Stimulated activated CD8-positive, alpha-beta memory T cell treated with anti-CD3 and anti-CD28 coated beads, Interleukin-4, amount 100 ng/mL, for 24 hours (primary cell): ENCODE measurements around the gene ZBTB40.

Experiments used
- DNase-seq: peaks from one replicate; pipeline ENCODE4 v3.0.0-alpha.2; 2020; ENCODE audit warnings: low read depth

The ZBTB40 gene

DNA sequence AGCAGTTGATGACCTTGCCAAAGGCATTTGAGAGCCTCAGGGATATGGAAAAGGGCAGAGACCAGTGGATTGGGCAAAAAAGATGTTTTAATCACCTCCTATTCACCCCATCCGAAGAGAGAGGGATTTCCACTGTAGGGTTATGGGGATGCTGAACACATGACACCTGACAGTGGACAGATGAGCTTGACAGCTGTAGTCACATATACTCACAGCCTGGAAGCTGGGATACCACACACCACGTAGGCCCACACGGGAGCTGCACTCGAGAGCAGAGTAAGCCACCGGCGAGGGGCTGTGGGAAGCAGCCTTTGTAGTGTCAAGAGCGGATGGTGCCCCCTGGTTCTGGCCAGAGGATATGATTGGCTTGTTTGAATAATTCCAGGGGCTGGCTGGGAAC, 20.0 kb downstream of the ZBTB40 start:
- no peak for DNase-seq

DNA sequence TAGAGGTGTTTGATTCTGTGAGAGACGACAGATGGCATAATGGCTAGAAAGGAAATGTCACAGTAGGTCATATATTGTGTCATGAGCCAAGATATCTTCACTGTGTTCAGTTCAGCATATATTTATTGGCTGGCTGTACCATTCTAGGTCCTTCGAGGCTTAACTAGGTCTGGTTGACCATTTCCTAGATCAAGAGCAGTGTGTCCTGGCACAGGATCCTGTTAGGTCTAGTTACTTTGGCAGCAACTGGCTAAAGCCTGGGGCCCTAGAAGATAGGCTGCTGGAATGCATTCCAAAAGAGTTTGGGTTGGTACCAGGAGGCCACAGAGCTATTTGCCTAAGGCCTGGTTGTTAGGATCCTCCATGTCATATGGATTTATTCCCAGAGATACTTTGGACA, 20.9 kb downstream of the ZBTB40 start:
- no peak for DNase-seq

DNA sequence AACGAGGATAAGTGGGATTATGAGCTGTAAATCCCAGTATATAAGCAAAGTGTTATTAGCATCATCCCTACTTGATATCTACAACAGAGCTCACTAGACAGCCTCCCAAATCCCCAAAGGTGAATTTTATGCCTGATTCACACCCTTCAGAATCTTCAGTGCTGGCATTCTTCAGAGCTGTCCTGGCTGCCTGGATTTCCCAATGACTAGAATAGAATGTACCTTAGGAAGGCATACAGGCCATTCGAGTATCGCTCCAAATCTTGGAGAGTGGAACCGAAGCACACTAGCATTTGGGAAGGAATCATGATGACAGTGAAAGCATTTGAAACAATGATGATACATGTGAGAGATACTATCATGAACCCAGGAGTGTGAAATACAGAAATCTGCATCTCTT, 22.3 kb downstream of the ZBTB40 start:
- DNase-seq: no peak

DNA sequence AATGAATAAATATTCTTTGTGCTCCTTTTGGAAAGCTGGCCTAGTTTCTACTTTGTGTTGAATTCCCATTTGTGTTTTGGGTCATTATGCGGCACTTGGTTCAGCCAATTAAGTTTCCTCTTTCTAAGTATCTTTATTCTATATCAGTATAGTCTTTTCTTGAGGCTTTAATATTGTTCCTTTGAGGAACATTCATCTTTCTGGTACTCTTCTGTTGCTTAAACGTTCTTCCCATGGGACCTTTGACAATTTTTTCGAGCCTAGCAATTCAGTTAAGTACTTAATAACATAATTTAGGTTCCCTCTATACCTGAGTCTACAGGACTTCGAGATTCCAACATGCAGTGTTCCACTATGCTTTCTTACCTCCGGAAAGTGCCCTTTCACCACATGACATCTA, 24.9 kb downstream of the ZBTB40 start:
- no peak for DNase-seq

DNA sequence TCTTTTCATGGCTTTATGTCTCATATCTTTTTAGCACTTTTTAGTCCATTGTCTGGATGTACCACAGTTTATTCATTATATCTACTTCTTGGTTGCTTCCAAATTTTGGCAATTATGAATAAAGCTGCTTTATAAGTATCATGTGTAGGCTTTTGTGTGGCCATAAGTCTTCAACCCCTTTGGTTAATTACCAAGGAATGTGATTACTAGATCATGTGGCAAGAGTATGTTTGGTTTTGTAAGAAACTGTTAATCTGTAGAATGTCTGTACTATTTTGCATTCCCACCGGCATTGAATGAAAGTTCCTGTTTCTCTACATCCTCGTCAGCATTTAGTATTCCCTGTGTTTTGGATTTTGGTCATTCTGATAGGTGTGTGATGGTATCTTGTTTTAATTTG, 31.5 kb downstream of the ZBTB40 start:
- no peak for DNase-seq

DNA sequence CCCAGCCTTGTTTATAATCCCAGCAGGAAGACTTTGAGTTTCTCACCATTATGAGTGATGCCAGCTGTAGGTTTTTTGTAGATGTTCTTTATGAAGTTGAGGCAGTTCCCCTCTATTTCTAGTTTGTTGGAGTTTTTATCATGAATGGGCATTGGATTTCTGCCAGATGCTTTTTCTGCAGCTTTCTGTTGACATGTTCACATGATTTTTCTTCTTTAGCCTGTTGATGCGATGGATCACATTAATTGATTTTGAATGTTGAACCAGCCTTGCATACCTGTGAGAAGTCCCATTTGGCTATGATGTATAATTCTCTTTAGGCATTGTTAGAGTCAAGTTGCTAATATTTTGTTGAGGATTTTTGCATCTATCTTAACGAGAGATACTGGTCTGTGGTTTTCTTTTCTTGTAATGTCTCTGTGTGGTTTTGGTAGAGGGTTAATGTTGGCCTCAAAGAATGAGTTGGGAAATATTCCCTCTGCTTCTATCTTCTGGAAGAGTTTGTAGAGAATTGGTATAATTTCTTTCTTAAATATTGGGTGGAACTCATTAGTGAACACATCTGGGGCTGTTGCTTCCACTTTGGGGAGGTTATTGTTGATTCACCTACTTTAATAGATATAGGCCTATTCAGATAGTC, 33.2 kb downstream of the ZBTB40 start:
- no peak for DNase-seq

DNA sequence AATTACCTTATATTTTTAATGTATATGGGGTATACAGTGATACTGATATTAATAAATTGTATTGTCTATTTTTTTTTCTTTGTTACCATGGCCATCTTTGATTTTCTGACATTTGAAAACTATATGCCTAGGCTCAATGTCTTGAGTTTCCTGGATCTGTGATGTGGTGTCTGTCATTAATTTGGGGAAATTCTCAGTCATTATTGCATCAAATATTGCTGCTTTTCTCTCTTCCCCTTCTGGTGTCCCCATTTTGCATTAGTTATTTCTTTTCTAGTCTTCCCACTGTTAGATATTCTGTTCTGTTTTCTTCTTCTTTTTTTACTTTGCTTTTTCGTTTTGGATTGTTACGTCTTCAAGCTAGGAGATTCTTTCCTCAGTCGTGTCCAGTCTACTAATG, 33.8 kb downstream of the ZBTB40 start:
- no peak for DNase-seq

DNA sequence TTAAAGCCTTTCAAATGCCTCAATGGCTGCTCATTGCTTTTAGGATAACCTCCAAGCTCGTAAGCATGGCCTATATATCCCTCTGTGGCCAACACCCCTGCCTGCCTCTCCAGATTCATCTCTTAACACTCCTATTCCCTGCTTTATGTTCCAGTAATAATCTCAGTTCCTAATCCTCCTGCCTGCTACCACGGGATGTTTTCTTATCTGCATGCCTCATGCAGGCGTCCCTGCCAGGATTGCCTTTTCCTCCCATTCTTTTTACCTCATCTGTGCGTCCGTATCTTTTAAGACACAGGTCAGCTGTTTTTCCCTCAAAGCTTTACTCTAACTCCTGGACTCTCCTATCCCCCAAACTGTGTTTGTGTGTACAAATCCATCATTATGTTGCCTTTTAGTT, 36.1 kb downstream of the ZBTB40 start:
- no peak for DNase-seq

DNA sequence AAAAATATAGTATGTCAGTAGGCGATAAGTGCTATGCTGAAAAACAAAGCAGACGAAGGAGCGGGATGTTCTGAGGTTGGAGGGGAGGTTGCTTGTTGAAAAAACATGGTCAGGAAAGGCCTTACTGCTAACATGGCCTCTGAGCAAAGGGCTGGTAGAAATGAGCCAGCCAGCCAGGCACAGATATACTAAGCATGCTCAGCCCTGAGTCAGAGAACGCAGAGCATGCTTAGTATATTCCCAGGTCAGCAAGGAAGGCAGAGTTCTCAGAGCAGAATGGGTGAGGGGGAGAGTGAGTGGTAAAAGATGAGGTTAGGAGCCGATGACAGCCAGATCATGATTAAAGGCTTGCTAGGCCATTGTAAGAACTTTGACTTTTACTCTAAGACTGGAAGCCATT, 36.7 kb downstream of the ZBTB40 start:
- no peak for DNase-seq

DNA sequence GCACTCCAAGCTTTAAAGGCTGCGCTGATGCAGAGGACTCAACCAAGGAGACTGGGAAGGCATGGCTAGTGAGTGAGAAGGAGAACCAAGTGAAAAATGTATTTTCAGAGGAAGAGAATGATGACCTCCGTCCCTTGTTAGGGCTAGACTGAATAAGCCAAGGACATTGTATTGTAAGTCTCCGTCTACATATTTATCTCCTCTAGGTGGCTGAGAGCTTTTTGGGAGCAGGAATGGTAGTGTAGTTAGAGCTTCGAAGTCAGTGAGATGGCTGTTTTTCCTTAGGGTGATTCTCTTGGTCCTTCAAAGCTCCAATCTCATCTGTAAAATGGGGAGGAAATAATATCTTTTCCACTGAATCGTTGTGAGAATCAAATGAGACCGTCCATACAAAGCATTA, 37.6 kb downstream of the ZBTB40 start:
- DNase-seq: no peak

DNA sequence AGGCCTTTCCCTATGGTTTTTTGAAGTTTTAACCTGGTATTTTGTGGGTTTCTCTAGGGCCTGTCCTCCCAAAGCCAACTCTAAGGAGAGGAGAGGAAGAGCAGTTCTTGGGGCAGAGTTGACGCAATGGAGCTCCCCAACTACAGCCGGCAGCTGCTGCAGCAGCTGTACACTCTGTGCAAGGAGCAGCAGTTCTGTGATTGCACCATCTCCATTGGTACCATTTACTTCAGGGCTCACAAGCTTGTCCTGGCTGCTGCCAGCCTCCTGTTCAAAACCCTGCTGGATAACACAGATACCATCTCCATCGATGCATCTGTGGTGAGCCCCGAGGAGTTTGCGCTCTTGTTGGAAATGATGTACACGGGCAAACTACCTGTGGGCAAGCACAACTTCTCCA, 38.2 kb downstream of the ZBTB40 start:
- no peak for DNase-seq

DNA sequence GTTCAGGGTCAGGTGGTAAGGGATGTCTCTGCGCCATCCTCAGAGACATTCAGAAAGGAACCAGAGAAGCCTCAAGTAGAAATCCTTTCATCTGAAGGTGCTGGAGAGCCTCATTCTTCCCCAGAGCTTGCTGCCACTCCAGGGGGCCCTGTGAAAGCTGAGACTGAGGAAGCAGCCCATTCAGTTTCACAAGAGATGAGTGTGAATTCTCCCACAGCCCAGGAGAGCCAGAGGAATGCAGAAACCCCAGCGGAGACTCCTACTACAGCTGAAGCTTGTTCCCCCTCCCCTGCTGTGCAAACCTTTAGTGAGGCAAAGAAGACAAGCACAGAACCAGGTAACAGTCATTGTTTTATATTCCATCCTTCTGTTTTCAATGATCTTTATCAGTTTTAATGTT, 38.7 kb downstream of the ZBTB40 start:
- no peak for DNase-seq

DNA sequence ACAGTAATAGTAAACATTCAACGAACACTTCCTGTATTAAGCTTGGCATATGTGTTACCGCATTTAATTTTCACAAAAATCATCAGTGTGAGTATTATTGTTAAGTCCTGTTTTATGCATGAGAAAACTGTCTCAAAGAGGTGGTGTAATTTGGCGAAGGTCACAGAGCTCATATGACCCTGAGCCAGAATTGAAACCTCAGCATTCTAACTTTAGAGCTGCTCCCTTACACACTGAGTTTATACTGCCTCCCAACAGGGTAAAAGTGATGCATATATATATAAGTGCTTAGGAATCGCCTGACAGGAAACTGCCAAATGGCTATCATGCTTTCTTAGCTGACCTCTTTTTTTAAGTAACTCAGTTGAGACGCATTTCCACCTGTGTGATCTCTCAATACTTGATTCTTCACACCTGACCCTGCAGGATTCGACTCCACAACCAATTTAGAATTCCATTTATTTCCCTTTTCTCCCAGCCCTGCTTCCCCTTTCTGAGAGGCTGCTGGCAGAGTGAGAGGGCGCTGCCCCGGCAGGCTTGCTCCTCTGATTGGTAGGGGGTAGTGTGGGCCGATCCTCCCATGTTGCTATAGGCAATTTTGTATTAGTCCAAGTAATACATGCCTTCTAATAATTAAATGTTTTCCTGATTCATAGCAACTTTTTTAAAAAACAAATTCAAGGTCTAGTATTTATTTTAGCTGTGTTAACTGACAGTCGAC, 40.5 kb downstream of the ZBTB40 start:
- DNase-seq: no peak

DNA sequence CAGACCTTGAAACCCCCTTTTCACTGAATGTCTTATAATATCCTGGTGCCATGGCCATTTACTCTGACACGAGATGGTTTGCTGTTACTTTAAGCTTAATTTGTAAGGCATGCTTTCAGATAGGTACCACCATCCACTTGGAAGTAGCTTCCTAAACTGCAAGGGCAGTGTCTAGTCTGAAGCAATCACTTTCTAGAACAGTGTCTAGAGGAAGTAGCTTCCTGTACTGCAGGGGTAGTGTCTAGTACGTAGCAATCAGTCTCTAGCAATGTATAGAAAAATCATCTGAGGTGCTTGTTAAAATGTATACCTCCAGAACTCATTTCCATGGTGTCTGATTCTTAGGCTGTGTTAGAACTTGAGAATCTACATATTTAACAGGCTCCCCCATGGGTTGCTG, 42.5 kb downstream of the ZBTB40 start:
- DNase-seq: no peak

DNA sequence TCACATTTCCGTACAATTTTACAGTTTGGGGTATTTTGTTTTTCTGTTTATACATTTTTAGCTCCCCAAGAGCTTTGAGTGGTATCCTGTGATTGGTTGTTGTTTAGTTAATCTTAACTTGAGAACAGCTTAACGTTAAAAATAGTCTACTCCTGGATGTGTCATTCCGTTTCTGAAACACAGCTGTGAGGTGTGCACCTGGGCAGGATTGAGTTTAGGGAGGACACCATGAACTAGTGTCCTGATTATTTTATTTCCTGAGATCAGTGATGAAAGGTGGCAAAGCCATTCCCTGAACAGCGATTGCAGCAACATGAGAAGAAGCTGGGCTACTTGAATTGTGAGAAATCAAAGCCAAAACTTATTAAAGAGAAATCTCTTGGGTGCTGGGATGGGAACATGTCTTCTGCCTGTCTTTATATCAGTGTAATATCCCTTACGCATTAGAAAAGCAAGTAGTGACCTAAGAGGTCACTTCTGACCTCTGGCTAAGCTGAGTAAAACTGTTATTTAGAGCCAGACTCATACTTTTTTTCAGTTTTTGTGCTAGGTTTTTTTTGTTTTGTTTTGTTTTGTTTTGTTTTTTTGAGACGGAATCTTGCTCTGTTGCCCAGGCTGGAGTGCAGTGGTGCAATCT, 43.4 kb downstream of the ZBTB40 start:
- DNase-seq: no peak

DNA sequence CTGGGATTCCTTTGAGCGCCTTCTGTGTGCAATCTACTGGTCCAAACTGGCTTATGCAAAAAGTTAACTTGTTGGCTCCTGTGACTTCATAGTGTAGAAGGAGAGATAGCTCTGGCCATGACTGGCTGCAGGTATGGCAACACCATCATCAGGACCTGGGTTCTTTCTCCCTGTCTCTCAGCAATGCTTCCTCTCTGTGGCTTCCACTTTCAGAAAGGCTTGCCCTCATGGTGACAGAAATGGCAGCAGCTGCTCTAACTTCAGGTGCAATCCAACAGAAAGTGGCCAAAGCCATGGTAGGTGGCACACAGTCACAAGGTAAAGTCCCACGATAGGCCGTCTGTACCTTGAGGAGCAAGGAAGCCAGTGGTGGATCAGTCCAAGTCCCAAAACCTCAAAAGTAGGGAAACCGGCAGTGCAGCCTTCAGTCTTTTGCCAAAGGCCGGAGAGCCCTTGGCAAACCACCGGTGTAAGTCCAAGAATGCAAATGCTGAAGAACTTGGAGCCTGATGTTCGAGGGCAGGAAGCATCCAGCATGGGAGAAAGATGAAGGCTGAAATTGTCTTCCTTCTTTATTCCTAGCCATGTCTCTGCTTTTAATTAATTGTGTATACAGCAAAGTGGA, 45.0 kb downstream of the ZBTB40 start:
- DNase-seq: no peak

DNA sequence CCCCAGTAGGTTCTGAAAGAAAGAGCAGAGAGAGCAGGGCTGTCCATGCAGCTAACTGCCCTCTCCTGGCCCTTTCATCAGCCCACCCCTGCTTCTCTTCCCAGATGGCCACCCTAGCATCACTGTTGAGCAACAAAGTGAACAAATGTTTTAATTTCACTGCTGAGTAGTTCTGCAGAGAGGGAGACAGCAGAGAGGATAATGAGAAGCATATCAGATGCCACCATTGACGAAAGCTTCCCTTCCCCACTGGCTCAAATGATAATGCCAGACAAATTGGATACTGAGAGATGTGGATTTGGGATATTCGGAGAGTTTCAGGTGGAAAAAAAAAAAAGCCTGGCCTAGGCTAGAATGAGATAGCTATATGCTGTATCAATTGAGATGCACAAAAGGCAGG, 46.8 kb downstream of the ZBTB40 start:
- no peak for DNase-seq

DNA sequence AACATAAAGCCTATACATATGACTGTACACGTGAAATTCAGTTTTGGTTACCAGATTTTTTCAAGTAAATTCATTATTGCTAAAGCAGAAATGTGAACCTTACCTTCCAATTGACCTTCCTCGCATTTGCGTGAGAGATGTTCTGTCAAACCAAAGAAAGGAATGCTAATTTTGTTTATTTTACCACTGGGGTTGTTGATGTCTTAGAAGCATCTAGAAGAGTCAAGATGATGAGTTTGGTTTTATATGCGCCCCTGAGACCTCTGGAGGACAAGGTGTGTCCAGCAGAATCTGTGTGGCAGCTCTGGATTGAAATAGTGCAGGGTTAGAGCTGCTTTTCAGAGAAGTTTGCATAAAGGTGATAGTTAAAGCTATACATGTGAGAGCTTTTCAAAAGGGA, 48.4 kb downstream of the ZBTB40 start:
- DNase-seq: no peak

DNA sequence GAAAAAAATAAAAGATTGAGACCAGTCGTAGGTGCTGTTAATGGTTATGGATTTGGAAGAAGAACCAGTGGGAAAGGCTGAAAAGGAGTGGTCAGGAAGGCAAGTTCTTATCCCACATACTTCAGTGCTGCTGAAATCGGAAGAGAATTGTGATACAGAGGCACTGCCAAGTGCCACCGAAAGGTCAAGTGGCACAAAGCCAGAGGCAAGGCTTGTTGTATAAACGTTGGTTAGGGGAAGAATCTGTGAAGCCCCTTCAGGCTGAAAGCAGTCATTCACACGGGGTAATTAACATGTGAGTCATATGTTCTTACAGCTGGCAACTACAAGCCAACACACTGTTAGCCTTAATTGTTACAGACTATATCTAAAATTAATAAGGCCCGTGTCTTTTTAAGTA, 48.8 kb downstream of the ZBTB40 start:
- no peak for DNase-seq

DNA sequence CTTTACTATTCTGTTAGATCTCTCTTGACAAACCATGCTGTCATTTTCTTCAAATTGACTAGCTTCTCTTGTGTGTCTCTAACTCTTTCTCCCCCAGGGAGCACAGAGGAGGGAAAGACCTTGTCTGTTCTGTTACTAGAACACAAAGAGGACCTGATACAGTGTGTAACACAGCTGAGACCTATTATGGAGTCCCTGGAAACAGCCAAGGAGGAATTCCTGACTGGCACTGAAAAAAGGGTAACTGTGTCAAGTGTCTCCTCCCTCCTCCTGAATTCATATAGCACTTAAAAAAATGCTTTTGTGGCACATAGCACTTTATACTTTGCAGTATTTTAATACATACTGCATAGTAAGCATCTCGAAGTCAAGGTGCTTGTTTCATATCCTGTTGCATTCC, 50.6 kb downstream of the ZBTB40 start:
- DNase-seq: no peak

DNA sequence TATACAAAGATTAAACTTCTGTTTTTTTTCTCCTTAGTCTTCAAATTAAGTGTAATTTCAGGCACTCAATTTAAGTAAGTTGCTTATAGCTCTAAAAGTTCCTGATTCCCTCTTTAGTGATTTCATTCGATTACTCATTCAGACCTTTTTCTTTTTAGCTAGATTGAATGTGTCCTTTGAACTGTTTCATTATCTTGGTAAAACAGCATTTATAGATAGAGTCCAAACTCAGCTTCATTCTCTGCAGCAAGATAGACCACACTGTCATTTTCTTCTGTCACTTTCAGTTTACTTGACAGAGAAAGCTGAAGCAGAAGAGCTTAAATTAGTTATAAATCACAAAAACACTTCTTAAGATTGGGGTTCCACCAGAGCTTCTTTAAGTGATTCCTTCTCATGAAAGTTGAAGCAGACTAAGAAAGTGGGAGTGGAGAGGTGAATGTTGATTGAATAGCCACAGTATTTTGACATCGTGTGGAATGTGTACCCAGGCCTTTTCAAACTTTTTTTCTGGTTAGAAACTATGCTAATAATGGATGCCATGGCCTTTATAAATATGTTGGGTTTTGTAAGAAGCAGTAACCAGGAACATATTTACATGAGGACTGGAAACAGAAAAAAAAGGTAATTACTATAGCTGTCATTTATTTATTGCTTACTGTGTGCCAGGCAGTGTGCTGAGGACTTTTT, 52.2 kb downstream of the ZBTB40 start:
- no peak for DNase-seq

DNA sequence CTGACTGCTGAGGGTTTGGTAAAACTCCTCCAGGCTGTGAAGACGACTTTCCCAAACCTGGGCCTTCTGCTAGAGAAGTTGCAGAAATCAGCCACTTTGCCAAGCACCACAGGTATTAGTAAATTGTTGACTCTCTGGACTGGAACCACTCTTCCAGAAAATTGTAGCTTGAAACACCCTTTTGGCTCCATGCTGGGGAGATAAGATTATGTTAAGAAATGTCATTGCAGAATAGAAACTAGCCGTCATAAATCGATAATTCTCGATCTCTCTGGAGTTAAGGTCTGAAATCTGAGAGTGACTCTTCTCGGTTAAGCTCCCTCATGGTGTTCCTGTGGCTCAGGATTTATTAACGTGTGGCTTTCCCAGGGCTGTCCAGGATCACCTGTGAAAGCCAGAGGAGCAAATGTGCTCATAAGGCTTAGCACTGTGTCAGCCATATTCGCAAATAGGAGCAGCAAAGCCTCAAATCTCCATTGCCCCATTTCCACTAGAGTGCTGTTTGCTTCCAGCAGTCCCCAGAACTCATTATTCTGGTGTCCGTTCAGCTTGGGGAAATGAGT, 54.6 kb downstream of the ZBTB40 start:
- DNase-seq: no peak
